GM19193 (cell line): ENCODE data around the gene TIMM50.

Source experiments
- POLR2A ChIP-seq: IDR thresholded peaks from 4 replicates; pipeline ENCODE4 v1.6.1; 2011; ENCODE audit not compliant: insufficient read depth, insufficient read length; ENCODE audit errors: extremely low read depth

Gene TIMM50

DNA sequence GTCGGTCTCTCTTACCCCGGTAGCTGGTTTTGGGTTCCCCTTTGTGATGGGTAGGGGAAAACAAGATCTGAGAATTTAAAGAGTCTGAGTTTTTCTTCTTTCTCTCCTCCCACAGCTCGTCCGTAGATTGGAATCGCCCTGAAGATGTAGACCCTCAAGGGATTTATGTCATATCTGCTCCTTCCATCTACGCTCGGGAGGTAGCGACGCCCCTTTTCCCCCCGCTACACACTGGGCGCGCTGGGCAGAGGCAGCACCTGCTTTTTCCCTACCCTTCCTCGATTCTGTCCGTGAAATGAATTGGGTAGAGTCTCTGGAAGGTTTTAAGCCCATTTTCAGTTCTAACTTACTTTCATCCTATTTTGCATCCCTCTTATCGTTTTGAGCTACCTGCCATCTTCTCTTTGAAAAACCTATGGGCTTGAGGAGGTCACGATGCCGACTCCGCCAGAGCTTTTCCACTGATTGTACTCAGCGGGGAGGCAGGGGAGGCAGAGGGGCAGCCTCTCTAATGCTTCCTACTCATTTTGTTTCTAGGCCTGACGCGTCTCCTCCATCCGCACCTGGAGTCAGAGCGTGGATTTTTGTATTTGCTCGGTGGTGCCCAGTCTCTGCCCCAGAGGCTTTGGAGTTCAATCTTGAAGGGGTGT lies 27.2 kb downstream of the TIMM50 start:
- TF ChIP-seq POLR2A: no peak

DNA sequence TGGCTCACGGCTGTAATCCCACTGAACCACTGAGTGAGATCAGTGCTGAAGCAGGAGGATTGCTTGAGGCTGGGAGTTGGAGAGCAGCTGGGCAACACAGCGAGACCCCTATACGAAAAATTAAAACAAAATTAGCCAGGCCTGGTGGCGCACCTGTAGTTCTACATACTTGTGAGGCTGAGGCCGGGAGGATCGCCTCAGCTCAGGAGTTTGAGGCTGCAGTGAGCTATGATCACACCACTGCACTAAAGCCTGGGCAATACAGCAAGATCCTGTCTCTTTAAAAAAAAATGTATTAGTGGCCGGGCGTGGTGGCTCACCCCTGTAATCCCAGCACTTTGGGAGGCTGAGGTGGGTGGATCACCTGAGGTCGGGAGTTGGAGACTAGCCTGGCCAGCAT lies 28.0 kb downstream of the TIMM50 start:
- no peak for TF ChIP-seq POLR2A

DNA sequence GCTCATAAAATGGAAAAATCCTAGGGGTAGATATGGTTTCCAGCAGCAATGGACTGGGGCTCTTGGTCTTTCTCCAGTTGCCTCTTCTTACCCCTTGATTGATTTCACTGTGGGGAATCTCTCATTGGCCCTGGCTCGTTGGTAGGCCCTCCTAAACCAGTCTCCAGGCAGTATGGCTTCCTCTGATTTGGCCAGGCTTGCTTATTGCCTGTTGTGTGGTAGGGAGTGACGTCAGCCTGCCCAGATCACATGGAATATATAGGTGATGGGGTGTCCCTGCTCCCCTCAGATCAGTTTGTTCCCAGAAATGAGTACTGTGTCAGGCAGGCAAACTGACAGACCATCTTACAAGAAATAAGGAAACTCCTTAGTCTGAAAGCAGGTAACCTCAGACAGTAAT lies 28.6 kb downstream of the TIMM50 start:
- TF ChIP-seq POLR2A: no peak

- no peak for TF ChIP-seq POLR2A
These were observed 32.4 kb downstream of the TIMM50 start for GRCh38 chr19:39512988-39513387.

- no peak for TF ChIP-seq POLR2A
These were observed 34.4 kb downstream of the TIMM50 start, which contains the start of gene SELENOV for GRCh38 chr19:39514840-39515550. Gene SELENOV (plus strand): TSS chr19:39515139. CDS start chr19:39515213, 74 bp downstream.

GRCh38 chr19:39515551-39516191 lies 35.0 kb downstream of the TIMM50 start:
- TF ChIP-seq POLR2A: no peak

DNA sequence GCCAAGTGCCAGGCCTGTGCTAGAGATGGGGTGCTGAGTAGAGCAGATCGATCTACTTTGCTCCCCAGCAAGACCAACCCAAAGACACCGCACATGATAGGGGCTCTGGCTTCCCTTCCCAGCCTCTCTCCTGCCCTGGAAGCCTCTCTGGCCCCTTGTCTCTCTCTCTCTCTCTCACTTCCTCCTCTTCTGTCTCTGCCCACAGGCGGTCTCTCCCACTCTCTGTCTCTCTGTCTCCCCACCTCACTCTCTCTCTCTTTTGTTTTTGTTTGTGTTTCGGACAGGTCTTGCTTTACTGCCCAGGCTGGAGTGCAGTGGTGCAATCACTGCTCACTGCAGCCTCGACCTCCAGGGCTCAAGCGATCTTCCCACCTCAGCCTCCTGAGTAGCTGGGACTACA lies 35.6 kb downstream of the TIMM50 start:
- no peak for TF ChIP-seq POLR2A

DNA sequence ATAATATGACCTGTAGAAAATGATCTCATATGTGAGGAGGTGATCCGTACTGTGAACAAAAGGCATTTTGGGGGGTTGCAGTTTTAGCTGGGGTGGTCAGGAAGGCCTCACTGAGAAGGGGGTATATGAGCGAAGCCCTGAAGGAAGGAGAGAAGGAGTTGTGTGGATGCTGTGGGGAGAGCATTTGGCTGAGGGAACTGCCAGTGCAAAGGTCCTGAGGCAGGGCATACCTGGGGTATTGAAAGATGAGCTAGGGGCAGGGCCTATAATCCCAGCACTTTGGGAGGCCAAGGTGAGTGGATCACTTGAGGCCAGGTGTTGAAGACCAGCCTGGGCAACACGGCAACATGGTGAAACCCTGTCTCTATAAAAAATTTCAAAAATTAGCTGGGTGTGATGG lies 36.8 kb downstream of the TIMM50 start:
- no peak for TF ChIP-seq POLR2A

GRCh38 chr19:39518458-39518857 lies 37.8 kb downstream of the TIMM50 start:
- TF ChIP-seq POLR2A: no peak

GRCh38 chr19:39518975-39519374 lies 38.3 kb downstream of the TIMM50 start:
- TF ChIP-seq POLR2A: no peak

DNA sequence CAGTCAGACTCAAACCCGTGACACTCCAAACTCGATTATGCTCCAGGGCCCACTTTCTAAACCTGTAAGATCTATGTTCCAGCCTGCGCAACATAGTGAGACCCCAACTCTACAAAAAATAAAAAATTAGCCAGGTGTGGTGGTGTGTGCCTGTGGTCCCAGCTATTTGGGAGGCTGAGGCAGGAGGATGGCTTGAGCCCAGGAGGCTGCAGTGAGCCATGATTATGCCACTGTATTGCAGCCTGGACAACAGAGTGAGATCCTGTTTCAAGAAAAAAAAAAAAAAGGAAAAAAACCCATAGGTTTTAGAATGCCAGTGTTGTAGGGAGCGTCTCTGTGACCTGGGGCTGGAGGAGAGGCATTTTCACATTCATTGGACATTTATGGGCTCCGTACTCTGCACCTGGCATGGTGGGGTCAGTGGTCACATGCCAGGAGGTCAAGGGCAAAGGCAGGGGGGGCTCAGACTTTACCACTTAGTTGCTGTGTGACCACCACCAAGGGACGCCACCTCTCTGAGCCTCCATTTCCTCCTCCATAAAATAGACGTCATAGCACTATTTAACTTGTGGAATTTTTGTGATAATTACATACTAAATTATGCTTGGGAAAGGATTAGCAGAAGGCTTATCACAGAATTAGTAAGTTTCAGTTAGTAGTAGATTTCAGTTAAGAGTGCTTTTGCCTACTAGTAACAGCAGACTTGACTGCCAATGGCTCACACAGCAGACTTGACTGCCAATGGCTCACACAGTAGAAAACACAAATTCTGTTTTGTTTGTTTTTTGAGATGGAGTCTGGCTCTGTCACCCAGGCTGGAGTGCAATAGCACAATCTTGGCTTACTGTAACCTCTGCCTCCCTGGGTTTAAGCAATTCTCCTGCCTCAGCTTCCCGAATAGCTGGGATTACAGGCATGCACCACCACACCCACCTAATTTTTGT lies 40.2 kb downstream of the TIMM50 start:
- TF ChIP-seq POLR2A: no peak

GRCh38 chr19:39524495-39524894 lies 43.9 kb downstream of the TIMM50 start:
- TF ChIP-seq POLR2A: no peak

DNA sequence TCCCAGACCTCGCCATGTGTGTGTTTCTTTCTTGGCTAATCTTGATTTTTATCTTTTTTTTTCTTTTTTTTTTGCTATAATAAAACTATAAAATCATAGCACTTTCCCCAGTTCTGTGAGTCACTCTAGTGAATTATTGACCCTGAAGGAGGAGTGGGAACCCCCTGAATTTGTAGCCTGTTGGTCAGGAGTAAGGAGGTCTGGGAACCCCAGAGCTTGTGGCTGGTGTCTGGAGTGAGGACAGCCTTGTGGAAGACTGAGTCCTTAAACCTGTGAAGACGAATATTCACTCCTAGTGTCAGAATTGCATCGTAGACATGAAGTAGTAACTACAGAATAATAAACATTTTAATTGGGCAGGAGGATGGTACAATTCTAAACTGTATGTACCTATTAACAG lies 44.6 kb downstream of the TIMM50 start:
- TF ChIP-seq POLR2A: no peak

DNA sequence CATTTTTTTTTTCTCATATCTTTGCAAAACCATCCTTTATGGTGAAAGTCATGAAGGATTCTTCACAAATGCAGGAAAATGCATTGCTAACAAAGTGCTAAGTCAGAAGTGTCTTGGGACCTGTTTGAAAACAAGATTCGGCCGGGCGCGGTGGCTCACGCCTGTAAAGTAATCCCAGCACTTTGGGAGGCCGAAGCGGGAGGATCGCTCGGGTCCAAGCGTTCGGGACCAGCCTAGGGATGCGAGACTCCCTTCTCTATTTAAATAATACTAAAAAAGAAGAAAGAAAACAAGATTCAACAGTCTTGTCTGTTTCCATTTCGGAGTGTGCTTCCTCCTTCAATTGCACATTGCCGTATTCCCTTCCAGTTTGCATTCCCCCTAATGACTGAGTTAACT lies 51.2 kb downstream of the TIMM50 start:
- TF ChIP-seq POLR2A: no peak
